GM19395 (cell line): ENCODE results near the gene GUCD1.
"Not testable (repeated sequence)": the region's sequence is repeated elsewhere in the genome, so short reads cannot be mapped to it uniquely, and the experiment has no call there.

ENCODE experiments used
- ATAC-seq: cut with Tn5 transposase; IDR thresholded peaks from one replicate; pipeline ENCODE4 v1.9.1; 2021; ENCODE audit warnings: mild to moderate bottlenecking, moderate library complexity; ENCODE audit not compliant: unreplicated experiment

Gene GUCD1

GRCh38 chr22:24532075-24532474 is 22.9 kb downstream of the GUCD1 start:
- ATAC-seq, result no peak

GRCh38 chr22:24530968-24531367 is 24.0 kb downstream of the GUCD1 start:
- ATAC-seq, result not testable (repeated sequence)

GRCh38 chr22:24529898-24530297 is 25.0 kb downstream of the GUCD1 start:
- ATAC-seq, result no peak

GRCh38 chr22:24526191-24526590 is 28.7 kb downstream of the GUCD1 start:
- no peak for ATAC-seq

GRCh38 chr22:24525416-24526037 is 29.4 kb downstream of the GUCD1 start:
- peak; percentile 57 for ATAC-seq

GRCh38 chr22:24523873-24524272 is 31.1 kb downstream of the GUCD1 start:
- ATAC-seq, result no peak

GRCh38 chr22:24521791-24522245 is 33.1 kb downstream of the GUCD1 start:
- no peak for ATAC-seq

GRCh38 chr22:24519496-24519895 is 35.4 kb downstream of the GUCD1 start:
- ATAC-seq, result no peak

- no peak for ATAC-seq
These were observed 36.0 kb downstream of the GUCD1 start for GRCh38 chr22:24518771-24519485.

- ATAC-seq, result no peak
These were observed 36.7 kb downstream of the GUCD1 start for GRCh38 chr22:24518228-24518627.

- ATAC-seq, result no peak
These were observed 37.5 kb downstream of the GUCD1 start for GRCh38 chr22:24517446-24517845.

GRCh38 chr22:24516301-24516737 is 38.6 kb downstream of the GUCD1 start:
- no peak for ATAC-seq

- ATAC-seq, result no peak
These were observed 40.0 kb downstream of the GUCD1 start for GRCh38 chr22:24515027-24515338.

- no peak for ATAC-seq
These were observed 40.5 kb downstream of the GUCD1 start for GRCh38 chr22:24514241-24515026.

GRCh38 chr22:24513378-24514240 is 41.3 kb downstream of the GUCD1 start:
- no peak for ATAC-seq

GRCh38 chr22:24512043-24512442 is 42.9 kb downstream of the GUCD1 start:
- ATAC-seq, result no peak

- ATAC-seq, result no peak
These were observed 44.0 kb downstream of the GUCD1 start for GRCh38 chr22:24510637-24511625.

- ATAC-seq, result no peak
These were observed 47.2 kb downstream of the GUCD1 start for GRCh38 chr22:24507716-24508115.

GRCh38 chr22:24506802-24507438 is 48.0 kb downstream of the GUCD1 start:
- ATAC-seq, result no peak
